ENCODE measurements around the gene GPS1.

Gene GPS1

DNA sequence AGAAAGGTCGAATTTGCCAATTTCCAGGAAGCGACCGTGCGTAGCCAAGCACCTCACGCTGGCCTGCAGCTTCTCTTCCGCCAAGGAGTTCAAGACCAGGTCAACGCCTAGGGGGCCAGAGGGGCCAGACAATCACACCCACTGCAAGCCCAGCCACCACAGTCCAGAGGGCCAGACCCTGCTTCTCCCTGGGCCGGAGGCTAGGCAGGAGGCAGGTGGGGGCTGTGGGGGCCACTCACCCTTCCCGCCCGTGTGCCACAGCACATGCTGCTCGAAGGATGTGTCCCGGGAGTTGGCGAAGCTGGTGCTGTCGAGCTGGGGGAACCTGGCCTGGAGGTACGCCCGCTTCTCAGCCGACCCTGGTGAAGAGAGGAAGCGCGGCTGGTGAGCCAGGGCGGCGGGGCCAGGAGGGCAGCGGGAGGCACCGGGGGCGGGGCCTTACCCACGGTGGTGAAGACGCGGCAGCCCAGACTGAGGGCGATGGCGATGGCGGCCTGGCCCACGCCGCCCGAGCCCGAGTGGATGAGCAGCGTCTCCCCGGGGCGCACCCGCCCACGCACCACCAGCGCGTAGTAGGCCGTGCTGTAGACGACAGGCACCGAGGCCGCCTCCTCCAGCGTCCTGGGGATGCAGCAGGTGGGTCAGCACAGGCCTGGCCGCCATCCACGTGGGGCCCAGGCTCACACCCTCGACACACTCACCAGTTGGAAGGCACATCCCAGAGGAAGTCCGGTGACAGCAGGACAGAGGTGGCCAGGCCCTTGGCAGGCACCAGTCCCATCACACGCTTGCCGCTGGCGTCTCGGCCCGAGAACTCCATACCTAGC is 32.0 kb downstream of the GPS1 start:
- FAIRE-seq (no peak), DNase-seq (ENCODE audit: insufficient read length, low spot score) (no peak)
- TF ChIP-seq POLR2A (IDR thresholded peaks at IDR 0.05; ENCODE audit: low read depth, low read length) = no peak

DNA sequence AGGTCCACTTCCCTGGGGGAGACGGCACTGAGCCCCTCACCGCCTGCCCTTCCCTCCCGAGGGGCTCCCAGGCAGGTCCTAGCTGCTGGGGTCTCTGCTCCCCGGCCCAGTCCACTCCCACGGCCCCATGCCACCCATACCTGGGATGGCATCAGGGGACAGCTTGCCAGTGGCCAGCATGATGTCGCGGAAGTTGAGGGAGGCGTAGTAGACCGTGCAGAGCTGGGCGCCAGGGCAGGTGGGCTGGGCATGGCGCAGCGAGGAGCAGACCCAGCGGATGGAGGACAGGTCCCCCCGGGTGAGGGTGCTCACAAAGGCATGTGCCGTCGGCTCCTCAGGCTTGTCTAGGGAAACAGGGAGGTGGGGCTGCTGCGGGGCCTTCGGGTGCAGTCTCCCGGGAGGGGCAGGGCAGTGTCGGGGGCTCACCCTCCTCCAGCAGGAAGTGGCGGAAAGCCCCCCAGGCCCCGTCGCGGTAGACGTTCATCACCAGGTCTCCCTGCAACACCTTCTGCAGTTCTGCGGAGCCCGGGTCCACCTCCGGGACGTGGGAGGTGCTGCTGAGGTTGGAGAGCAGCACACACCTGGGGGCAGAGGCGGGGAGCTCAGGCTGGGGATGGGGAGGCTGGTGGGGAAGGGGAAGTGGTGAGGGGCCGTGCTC is 32.8 kb downstream of the GPS1 start:
- FAIRE-seq (no peak), DNase-seq (ENCODE audit: insufficient read length, low spot score) (no peak)
- TF ChIP-seq POLR2A (IDR thresholded peaks at IDR 0.05; ENCODE audit: low read depth, low read length) = no peak

DNA sequence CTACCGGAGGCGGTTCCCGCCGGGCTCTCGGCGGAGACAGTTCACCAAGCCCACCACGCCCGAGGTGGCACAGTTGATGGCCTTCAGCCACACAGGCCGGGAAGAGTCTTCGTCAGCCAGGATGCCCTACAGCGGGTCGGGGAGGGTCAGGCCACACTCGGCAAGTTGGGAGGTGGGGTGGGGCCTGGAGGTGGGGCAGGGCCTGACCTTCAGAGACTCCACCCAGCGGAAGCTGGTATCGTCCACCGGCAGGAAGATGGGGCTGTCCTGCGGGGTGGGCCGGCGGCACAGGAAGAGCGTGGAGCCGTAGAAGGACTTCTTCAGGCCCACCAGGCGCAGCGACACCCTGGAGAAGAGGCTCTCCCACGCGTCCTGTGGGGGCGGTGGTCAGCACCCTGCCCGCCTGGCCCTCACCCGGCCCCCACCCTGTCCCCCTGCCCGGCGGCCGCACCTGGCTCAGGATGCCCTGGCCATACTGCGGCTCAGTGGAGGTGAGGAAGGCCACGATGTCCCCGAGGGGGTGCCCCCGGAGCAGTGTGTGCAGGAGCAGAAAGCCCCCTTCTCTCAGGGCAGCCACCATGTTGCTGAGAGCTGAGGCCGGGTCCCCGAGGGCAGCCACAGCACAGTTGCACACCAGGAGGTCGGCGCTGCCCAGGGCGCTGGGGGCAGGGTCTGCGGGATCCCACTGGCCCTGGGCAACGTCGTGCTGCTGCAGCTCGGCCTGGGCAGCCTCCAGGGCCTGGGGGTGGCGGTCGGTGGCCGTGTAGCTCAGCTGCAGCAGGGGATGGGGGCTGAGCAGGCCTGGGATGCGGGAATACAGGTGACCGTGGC is 33.5 kb downstream of the GPS1 start:
- no peak for FAIRE-seq
- DNase-seq (ENCODE audit: insufficient read length, low spot score) = no peak
- no peak for TF ChIP-seq POLR2A (IDR thresholded peaks at IDR 0.05; ENCODE audit: low read depth, low read length)

DNA sequence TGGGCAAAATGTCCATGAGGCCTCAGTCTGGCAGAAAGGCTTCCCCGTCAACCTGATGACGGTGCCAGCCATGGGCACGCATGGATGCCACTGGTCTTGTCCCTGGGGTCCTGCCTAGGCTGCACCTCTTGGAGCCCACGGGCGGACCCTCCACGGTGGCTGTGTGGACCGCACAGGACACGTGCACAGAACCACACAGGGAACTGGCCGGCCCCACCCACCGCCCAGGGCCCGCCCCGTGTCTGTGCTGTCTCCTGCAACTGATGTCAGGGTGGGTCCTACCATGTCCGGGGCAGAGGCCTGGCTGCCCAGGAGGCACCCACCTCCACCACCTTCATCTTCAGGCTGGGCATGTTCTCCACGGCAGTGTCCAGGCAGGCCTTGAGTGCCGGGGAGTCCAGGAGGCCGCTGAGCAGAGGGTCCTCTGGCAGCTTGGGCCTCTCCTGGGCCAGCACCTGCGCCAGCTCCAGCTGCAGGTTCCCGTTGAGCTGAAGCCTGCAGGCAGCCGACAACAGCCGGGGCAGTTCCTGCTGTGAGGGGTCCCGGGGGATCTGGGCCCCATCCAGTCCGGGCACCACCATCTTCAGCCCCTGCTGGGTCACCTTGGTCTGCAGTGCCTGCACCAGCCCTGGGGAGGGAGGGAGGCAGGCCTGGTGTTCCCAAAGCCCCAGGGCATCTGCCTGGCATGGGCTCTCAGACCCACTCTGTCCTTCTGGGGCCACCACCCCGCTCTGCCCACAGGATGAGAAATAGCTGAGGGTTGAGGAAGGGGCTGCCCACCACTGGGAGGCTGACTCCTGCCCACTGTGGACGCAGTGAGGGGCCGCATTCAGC is 34.5 kb downstream of the GPS1 start:
- TF ChIP-seq POLR2A (IDR thresholded peaks at IDR 0.05; ENCODE audit: low read depth, low read length) = no peak
- FAIRE-seq = no peak
- DNase-seq (ENCODE audit: insufficient read length, low spot score) = no peak

DNA sequence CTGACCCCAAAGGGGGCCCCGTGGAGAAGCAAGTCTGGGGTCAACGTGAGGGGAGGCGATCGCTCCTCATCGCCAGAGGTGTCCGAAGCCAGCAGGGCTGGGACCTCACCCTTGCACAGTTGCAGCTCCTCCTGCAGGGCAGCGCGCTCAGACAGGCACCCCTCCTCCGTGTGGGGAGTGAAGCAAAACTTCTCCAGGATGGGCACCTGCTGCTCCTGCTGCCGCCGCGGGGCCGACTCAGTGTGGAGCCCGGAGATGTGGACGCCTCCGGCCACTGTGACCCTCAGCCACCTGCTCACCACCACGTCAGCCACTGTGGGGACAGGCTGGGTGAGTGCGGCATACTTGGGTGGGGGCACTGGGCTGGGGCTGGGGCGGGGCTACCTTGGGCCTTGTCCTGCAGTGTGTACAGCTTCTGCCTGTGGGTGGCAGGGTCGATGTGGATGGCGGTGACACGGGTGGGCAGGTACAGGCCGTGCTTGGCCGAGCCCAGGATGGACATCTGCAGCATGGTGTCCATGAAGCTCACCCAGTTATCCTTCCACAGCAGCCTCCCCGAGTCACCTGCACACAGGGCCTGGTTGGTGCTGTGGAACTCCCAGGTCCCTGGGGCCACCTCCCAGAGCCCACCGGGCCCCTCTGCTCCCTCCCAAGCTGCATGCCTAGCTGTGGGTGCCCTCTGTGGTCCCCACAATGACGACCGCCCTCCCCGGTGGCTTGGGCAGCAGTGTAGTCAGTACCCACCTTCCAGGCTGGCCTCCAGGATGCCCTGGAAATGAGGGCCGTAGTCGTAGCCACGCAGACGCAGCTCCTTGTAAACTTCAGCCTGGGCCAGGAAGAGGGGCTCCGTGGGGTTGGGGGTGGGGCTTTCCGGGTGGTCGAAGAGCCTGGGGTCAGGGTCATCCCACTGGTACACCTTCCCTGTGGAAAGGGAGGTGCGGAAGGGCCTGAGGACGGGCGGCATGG is 35.5 kb downstream of the GPS1 start:
- no peak for TF ChIP-seq POLR2A (IDR thresholded peaks at IDR 0.05; ENCODE audit: low read depth, low read length)
- DNase-seq (ENCODE audit: insufficient read length, low spot score) (no peak), FAIRE-seq (no peak)

DNA sequence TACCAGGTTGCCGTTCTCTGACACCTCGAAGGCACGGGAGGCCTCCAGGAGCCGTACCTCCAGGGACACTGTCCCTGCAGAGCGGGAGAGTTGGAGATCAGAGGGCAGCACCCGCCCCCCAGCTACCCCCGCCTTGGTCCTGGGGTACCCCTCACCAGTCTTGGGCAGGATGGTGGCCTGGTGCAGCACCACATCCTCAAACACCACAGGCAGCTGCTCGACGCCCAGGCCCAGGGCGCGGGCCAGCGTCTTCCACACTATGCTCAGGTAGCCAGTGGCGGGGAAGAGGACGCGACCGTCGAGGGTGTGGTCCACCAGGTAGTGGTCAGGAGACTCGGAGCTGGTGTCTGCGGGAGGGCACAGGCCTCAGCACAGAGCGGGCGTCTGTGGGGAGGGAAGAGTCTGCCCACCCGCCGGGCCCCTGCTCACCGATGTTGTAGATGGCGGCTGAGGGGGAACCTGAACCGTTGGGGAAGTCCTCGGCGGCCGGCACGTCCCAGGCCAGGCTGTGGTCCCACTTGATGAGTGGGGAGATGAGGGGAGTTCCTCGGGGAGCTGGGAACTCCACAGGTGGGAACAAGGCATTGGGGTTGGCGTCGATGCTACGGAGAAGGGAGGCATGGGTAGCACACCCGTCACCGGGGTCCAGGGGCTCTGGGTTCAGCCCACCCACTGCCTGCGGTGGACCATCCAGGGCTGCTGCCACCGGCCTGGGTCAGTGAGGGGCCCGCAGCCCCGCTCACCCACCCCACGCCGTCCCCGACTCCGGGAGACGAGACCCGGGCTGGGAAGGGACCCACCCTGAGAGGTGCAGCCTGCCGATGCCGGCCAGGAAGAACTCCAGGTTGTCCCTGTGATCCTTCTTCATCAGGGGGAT is 36.5 kb downstream of the GPS1 start:
- FAIRE-seq = no peak
- DNase-seq (ENCODE audit: insufficient read length, low spot score) = no peak
- no peak for TF ChIP-seq POLR2A (IDR thresholded peaks at IDR 0.05; ENCODE audit: low read depth, low read length)

- DNase-seq (ENCODE audit: insufficient read length, low spot score) (no peak), FAIRE-seq (no peak)
- no peak for TF ChIP-seq POLR2A (IDR thresholded peaks at IDR 0.05; ENCODE audit: low read depth, low read length)
Observed at GRCh38 chr17:82088838-82089722, 37.4 kb downstream of the GPS1 start.

- TF ChIP-seq POLR2A (IDR thresholded peaks at IDR 0.05; ENCODE audit: low read depth, low read length) = no peak
- DNase-seq (ENCODE audit: insufficient read length, low spot score) (no peak), FAIRE-seq (no peak)
Observed at GRCh38 chr17:82089723-82090548, 38.2 kb downstream of the GPS1 start.

DNA sequence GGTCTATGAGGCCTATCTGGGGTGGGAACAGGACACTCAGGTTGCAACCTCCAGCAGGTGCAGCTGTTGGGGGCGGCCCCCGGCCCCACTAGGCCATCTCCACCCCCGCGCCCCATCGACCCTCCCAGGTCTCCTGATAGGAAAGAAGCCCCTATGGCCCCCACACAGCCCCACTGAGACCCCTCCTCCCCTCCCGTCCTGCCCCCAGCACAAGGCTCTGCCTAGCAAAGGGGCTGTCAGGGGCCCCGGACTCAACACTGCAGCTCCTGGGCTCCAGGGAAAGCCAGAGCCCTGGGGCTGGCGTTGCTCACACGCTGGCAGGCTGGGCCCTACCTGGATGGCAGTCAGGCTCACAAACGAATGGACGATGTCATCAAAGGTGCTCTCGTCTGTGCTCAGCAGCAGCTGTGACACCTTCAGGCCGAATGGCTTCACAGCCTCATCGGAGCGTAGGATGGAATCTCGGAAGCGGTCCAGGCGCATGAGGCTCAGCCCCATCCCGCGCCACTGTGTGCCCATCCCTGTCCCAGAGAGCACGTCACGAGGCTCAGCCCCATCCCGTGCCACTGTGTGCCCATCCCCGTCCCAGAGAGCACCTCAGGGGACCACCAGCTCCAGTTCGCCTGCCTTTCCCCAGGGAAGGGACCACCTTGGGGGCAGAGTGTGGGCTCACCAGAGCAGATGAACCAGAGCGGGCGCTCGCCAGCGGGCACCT is 39.0 kb downstream of the GPS1 start:
- DNase-seq (ENCODE audit: insufficient read length, low spot score) (no peak), FAIRE-seq (no peak)

More for the DNA sequence above, 39.0 kb downstream of the GPS1 start:
- no peak for TF ChIP-seq POLR2A (IDR thresholded peaks at IDR 0.05; ENCODE audit: low read depth, low read length)

Data from H54 (cell line).